HG02588 (cell line): ENCODE data around the gene FCRLB.
"Not testable (repeated sequence)": the region's sequence is repeated elsewhere in the genome, so short reads cannot be mapped to it uniquely, and the experiment has no call there.

ENCODE experiments used
- ATAC-seq: cut with Tn5 transposase; IDR thresholded peaks from one replicate; pipeline ENCODE4 v1.9.1; 2021; ENCODE audit warnings: mild to moderate bottlenecking, moderate library complexity; ENCODE audit not compliant: unreplicated experiment

Gene FCRLB

GRCh38 chr1:161719325-161719611 is 2.1 kb upstream of the FCRLB start:
- peak; percentile 31 for ATAC-seq

GRCh38 chr1:161720422-161720821 is 922 bp upstream of the FCRLB start:
- no peak for ATAC-seq

GRCh38 chr1:161721738-161722343 is 497 bp downstream of the FCRLB start:
- ATAC-seq, result no peak

GRCh38 chr1:161722406-161722805 is 1.1 kb downstream of the FCRLB start:
- ATAC-seq, result no peak

GRCh38 chr1:161723459-161724141 is 2.3 kb downstream of the FCRLB start:
- no peak for ATAC-seq

GRCh38 chr1:161725258-161725907 is 4.0 kb downstream of the FCRLB start:
- not testable (repeated sequence) for ATAC-seq

- ATAC-seq, result peak; percentile 21
Observed at GRCh38 chr1:161725908-161726472, 4.6 kb downstream of the FCRLB start.

GRCh38 chr1:161726473-161727255 is 5.3 kb downstream of the FCRLB start:
- ATAC-seq, result peak; percentile 54

- ATAC-seq, result peak; percentile 16
Observed at GRCh38 chr1:161727256-161727924, 6.0 kb downstream of the FCRLB start.

GRCh38 chr1:161728376-161729226 is 7.3 kb downstream of the FCRLB start:
- no peak for ATAC-seq

GRCh38 chr1:161730050-161730564 is 8.8 kb downstream of the FCRLB start:
- ATAC-seq, result no peak

- ATAC-seq, result no peak
Observed at GRCh38 chr1:161731241-161731640, 9.9 kb downstream of the FCRLB start.

- no peak for ATAC-seq
Observed at GRCh38 chr1:161731981-161732718, 10.8 kb downstream of the FCRLB start.

- ATAC-seq, result no peak
Observed at GRCh38 chr1:161733526-161733925, 12.2 kb downstream of the FCRLB start.

- no peak for ATAC-seq
Observed at GRCh38 chr1:161735837-161736236, 14.5 kb downstream of the FCRLB start.

- ATAC-seq, result no peak
Observed at GRCh38 chr1:161736335-161736969, 15.1 kb downstream of the FCRLB start.

- no peak for ATAC-seq
Observed at GRCh38 chr1:161737625-161738024, 16.3 kb downstream of the FCRLB start.

GRCh38 chr1:161738627-161739287 is 17.4 kb downstream of the FCRLB start:
- peak; percentile 65 for ATAC-seq
